Measurements from ENCODE around the gene PROS1. TPM values are rescaled to one million over a fixed set of nuclear protein-coding genes. Genes with fewer than 3 reads are reported as not detected.
"Not testable (repeated sequence)": the region's sequence is repeated elsewhere in the genome, so short reads cannot be mapped to it uniquely, and the experiment has no call there.

The PROS1 gene
- total and polyA plus RNA-seq, 3 donors from 2014 or later, result 14.3 to 28.4 (median 17.0) TPM

DNA sequence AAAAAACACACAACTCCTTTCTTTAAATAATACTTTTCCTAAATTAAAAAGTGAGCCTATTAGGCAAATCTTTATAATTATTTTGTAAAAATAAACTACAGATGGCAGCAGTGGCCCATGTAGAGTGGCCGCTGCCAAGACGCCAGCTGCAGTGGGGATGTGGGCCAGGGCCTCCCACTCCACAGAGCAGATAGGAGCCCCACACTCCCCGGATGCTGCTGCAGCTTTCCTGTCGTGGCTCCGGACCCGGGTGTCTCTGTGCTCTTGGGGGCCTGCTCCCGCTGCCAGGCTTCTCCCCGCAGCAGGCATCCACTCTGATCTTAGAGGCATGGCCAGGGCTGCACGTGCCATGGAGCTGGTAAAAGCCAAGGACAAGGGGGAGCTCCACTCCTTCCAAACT is 67.5 kb downstream of the PROS1 start:
- no peak for DNase-seq
- WGBS, 2 donors, result 67 to 76% methylated on average over 3 to 9 of the region's 9 CpGs
- no peaks in the 10 kb centered on the region for H3K36me3 ChIP-seq (ENCODE audit: low read depth, missing control alignments)
- TF ChIP-seq POLR2A (IDR thresholded peaks at IDR 0.05), result no peak
- TF ChIP-seq, protein P1, sequence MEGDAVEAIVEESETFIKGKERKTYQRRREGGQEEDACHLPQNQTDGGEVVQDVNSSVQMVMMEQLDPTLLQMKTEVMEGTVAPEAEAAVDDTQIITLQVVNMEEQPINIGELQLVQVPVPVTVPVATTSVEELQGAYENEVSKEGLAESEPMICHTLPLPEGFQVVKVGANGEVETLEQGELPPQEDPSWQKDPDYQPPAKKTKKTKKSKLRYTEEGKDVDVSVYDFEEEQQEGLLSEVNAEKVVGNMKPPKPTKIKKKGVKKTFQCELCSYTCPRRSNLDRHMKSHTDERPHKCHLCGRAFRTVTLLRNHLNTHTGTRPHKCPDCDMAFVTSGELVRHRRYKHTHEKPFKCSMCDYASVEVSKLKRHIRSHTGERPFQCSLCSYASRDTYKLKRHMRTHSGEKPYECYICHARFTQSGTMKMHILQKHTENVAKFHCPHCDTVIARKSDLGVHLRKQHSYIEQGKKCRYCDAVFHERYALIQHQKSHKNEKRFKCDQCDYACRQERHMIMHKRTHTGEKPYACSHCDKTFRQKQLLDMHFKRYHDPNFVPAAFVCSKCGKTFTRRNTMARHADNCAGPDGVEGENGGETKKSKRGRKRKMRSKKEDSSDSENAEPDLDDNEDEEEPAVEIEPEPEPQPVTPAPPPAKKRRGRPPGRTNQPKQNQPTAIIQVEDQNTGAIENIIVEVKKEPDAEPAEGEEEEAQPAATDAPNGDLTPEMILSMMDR (IDR thresholded peaks at IDR 0.05), result no peak
- H3K27ac ChIP-seq, result no peak overlapping the region
- H3K9me3 ChIP-seq, result no peaks in the 10 kb centered on the region
- no peak overlapping the region for H3K4me3 ChIP-seq
- intact Hi-C loops (cut with DNase I; ENCODE audit: low total_unique reads), result no loop called here
- no peaks in the 10 kb centered on the region for H3K27me3 ChIP-seq
- no peaks in the 10 kb centered on the region for H3K4me1 ChIP-seq

DNA sequence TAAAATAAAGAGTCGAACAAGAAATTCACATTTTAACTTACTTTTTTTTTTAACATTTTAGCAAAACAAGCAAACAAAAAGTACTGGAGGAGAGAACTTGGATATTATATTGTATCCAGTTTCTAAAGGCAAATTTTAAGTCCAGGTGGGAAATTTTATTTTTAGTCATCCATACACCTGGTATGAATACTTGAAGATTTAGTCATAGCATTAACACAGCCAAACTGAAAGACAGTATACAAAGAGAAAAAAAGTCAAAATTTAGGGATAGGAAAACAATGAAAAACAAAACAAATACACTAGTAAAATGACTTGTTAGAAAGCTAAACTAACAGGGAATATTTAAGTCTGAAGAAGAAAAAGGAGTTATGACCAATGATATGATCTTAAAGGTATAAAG is 69.1 kb downstream of the PROS1 start:
- WGBS, 2 donors, result 92 to 98% methylated on average over 1 of the region's 1 CpG
- no peak for DNase-seq
- intact Hi-C loops (cut with DNase I; ENCODE audit: low total_unique reads), result no loop called here

DNA sequence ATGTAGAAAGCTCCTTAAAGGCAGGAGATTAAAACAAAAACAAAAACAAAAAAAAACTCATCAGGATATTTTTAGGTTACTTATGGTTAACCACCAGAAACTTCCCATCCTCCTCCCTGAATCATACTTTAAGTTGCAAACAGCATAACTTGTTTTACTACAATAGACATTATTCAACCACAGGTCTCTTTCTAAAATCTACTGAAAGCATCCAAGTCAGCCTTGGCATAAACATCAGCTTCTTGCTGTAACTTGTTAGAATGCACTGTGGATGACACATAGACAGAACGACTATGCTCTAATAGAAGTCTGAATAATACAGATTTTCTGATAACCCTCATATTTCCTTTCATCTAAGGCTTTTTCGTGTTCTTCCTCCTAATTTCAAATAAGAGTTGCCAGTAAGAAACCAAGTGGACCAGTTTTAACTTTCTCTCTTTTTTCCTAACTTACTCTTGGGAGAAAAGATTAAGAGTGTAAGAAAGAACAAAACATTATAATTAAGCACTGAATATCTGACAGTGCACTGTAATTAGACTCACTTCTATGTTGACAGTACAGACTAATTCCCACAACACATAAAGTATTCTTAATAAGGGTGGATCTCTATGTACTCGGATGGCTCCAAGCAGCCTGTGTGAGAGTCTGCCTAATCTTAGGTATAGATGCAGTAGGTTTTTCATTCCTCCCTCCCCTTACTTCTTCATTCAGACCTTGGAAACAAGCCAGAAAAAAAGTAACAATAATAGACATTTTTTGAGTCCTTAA is 95.3 kb downstream of the PROS1 start:
- intact Hi-C loops (cut with DNase I; ENCODE audit: low total_unique reads); H3K4me1 ChIP-seq; H3K9me3 ChIP-seq; H3K36me3 ChIP-seq (ENCODE audit: low read depth, missing control alignments); H3K27me3 ChIP-seq; H3K4me3 ChIP-seq; DNase-seq; H3K27ac ChIP-seq: not testable (repeated sequence)
- WGBS, 2 donors, result 39 to 49% methylated on average over 3 of the region's 3 CpGs

More for the DNA sequence above, 69.1 kb downstream of the PROS1 start:
- TF ChIP-seq, protein P1 (IDR thresholded peaks at IDR 0.05), result no peak
- Histone ChIP-seq H3K4me1 (no peaks in the 10 kb centered on the region), H3K4me3 (no peak overlapping the region), H3K27ac (no peak overlapping the region), H3K27me3 (no peaks in the 10 kb centered on the region), H3K36me3 (ENCODE audit: low read depth, missing control alignments) (no peaks in the 10 kb centered on the region), H3K9me3 (no peaks in the 10 kb centered on the region)

DNA sequence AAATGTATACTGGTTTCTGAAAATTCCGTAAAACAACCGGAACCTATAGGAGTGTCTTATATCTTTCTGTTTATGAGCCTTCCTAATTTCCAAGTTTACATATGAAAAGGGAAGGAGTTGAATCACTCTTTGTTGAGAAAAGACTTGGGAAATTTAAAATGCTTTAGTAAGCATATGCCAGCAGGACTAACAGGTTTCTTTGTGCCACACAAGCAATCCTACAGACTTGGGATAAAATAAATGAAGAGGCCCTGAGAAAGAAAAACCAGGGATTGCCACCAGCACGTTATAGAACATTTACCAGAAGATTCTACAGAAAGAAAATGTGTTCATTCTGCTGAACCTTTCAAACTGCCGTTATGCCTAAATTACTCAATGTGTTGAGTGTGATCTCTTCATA is 96.3 kb downstream of the PROS1 start:
- H3K27me3 ChIP-seq; H3K27ac ChIP-seq; DNase-seq; H3K36me3 ChIP-seq (ENCODE audit: low read depth, missing control alignments); H3K9me3 ChIP-seq; intact Hi-C loops (cut with DNase I; ENCODE audit: low total_unique reads); H3K4me3 ChIP-seq; H3K4me1 ChIP-seq: not testable (repeated sequence)
- WGBS, 2 donors, result 92 to 94% methylated on average over 4 of the region's 4 CpGs

DNA sequence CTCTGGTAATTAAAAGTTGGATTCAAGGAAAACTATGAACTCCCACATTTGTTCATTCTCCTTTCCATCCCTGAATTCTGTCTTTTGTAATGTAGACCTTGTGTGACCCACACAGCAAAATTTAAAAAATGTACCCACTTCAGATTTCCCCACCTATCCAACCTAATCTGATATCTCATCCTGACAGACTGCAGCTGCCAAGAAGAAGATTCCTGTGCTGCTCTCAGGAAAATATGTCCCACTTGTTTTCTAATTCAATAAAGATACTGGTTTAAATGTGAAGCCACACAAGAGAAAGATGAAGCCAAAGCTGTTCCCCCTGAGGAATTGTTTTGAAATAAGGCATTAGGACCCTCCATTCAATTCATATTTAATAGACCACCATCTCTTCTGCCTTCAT is 100.3 kb downstream of the PROS1 start:
- DNase-seq; H3K4me1 ChIP-seq; H3K9me3 ChIP-seq; H3K27me3 ChIP-seq; H3K36me3 ChIP-seq (ENCODE audit: low read depth, missing control alignments); intact Hi-C loops (cut with DNase I; ENCODE audit: low total_unique reads); H3K4me3 ChIP-seq; H3K27ac ChIP-seq: not testable (repeated sequence)

DNA sequence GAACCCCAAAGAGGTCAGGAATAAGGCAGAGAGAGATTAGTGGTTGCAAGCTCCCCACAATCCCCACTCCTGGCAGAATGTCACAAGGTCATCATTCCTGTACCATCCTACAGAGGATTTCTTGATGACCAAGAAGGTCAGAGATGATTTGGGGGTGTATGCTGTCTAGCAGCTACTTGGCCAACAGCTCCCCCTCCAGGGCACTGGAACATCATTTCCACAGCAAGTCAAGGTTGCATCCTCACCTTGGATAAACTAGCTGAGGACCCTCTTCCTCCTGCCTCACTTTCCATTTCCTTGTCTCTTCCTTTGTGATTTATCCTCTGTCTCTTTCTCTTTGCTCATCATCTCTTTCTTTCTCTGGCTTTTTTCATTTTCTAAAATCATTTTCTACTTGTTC is 106.3 kb downstream of the PROS1 start:
- no peaks in the 10 kb centered on the region for H3K27me3 ChIP-seq

More for the DNA sequence above, 106.3 kb downstream of the PROS1 start:
- Histone ChIP-seq H3K4me3 (no peak overlapping the region), H3K4me1 (no peaks in the 10 kb centered on the region), H3K27ac (no peak overlapping the region), H3K36me3 (ENCODE audit: low read depth, missing control alignments) (no peaks in the 10 kb centered on the region), H3K9me3 (no peaks in the 10 kb centered on the region)
- TF ChIP-seq, protein P1 (IDR thresholded peaks at IDR 0.05), result no peak
- no peak for TF ChIP-seq POLR2A (IDR thresholded peaks at IDR 0.05)
- no peak for DNase-seq
- intact Hi-C loops (cut with DNase I; ENCODE audit: low total_unique reads), result no loop called here
